DOHH2 (cell line): Measurements from ENCODE around the gene SETD1A.

Experiments used
- EZH2phosphoT487 ChIP-seq: fragments of 200-600 bp; sonication (generic); IDR thresholded peaks from 2 replicates; pipeline ENCODE4 v1.6.1; 2017; ENCODE audit warnings: borderline replicate concordance, mild to moderate bottlenecking, antibody characterized with exemption, low read length, moderate library complexity, mixed read lengths
- TF ChIP-seq, protein P1 (sequence below): fragments of 200-600 bp; sonication (generic); IDR thresholded peaks from one replicate; pipeline ENCODE4 v1.5.1; 2014; ENCODE audit warnings: antibody characterized with exemption, mild to moderate bottlenecking, low read depth, low read length; ENCODE audit not compliant: poor library complexity, severe bottlenecking

DNA sequence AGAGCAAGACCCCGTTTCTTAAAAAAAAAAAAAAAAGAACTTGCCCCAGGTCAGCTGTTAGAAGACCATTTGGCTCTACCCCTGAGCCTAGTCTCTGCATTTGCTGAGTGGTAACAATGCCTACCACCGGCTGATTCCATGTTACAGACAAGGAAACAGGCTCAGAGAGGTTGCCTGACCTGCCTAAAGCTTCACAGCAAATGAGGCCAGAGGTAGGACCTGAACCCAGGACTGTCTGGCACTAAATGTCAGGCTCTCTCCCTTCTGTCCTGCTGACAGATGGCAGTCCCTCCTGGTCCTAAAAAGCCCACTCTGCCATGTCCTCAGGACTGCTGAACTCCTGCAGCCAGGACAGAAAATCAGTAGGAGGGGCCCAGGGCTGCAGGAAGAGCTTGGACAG is 47.1 kb downstream of the SETD1A start:
- TF ChIP-seq EZH2phosphoT487, result no peak
- TF ChIP-seq, protein P1, sequence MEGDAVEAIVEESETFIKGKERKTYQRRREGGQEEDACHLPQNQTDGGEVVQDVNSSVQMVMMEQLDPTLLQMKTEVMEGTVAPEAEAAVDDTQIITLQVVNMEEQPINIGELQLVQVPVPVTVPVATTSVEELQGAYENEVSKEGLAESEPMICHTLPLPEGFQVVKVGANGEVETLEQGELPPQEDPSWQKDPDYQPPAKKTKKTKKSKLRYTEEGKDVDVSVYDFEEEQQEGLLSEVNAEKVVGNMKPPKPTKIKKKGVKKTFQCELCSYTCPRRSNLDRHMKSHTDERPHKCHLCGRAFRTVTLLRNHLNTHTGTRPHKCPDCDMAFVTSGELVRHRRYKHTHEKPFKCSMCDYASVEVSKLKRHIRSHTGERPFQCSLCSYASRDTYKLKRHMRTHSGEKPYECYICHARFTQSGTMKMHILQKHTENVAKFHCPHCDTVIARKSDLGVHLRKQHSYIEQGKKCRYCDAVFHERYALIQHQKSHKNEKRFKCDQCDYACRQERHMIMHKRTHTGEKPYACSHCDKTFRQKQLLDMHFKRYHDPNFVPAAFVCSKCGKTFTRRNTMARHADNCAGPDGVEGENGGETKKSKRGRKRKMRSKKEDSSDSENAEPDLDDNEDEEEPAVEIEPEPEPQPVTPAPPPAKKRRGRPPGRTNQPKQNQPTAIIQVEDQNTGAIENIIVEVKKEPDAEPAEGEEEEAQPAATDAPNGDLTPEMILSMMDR, result no peak
